Neuronal stem cell (in vitro differentiated cells): ENCODE measurements around the gene CLMN.

Experiments
- DNase-seq: peaks from one replicate; pipeline ENCODE4 v3.0.0-alpha.2; 2013; ENCODE audit warnings: low spot score
- H2AFZ ChIP-seq: one replicate; pipeline ENCODE4 v1.6.1; 2013; ENCODE audit warnings: mild to moderate bottlenecking, low read length, inconsistent platforms
- H2AK5ac ChIP-seq: 2 replicates; pipeline ENCODE4 v1.6.1; 2013; ENCODE audit warnings: low read depth, mild to moderate bottlenecking, inconsistent platforms, low read length, moderate library complexity, mixed read lengths
- H2BK120ac ChIP-seq: 2 replicates; pipeline ENCODE4 v1.6.1; 2013; ENCODE audit warnings: low read depth, mild to moderate bottlenecking, inconsistent platforms, low read length, moderate library complexity, mixed read lengths
- H2BK12ac ChIP-seq: one replicate; pipeline ENCODE4 v1.6.1; 2013; ENCODE audit warnings: low read length, inconsistent platforms
- H2BK15ac ChIP-seq: 2 replicates; pipeline ENCODE4 v1.6.1; 2013; ENCODE audit warnings: mild to moderate bottlenecking, low read length, inconsistent platforms, mixed read lengths
- H2BK5ac ChIP-seq: one replicate; pipeline ENCODE4 v1.6.1; 2013; ENCODE audit warnings: inconsistent platforms, mild to moderate bottlenecking, low read length, moderate library complexity
- H3K14ac ChIP-seq: one replicate; pipeline ENCODE4 v1.6.1; 2013; ENCODE audit warnings: low read length, inconsistent platforms
- H3K18ac ChIP-seq: 2 replicates; pipeline ENCODE4 v1.6.1; 2013; ENCODE audit warnings: low read length, inconsistent platforms
- H3K23ac ChIP-seq: 2 replicates; pipeline ENCODE4 v1.6.1; 2013; ENCODE audit warnings: low read depth, mild to moderate bottlenecking, mixed read lengths, low read length, inconsistent platforms; ENCODE audit not compliant: poor library complexity
- H3K27ac ChIP-seq: replicated peaks from 3 replicates; pipeline ENCODE4 v1.5.1; 2013; ENCODE audit warnings: low read length, inconsistent platforms
- H3K27me3 ChIP-seq, 3 experiments: 2 replicates each; pipeline ENCODE4 v1.6.1; 2013; ENCODE audit warnings: low read length in 3 of 3, mild to moderate bottlenecking in 2 of 3, inconsistent platforms in 1 of 3, low read depth in 1 of 3, mixed read lengths in 1 of 3, moderate library complexity in 1 of 3; ENCODE audit not compliant: control insufficient read depth in 3 of 3, insufficient read depth in 3 of 3
- H3K36me3 ChIP-seq, 2 donors: replicated peaks in 1 of 2; 2 replicates each; pipeline ENCODE4 v1.6.1; 2013; ENCODE audit warnings: low read length in 2 of 2; ENCODE audit not compliant: control insufficient read depth in 2 of 2, insufficient read depth in 2 of 2
- H3K4ac ChIP-seq: 2 replicates; pipeline ENCODE4 v1.6.1; 2013; ENCODE audit warnings: inconsistent platforms, mild to moderate bottlenecking, low read length, moderate library complexity
- H3K4me1 ChIP-seq, 2 donors: 1 replicate in 1 of 2; 2 replicates in 1 of 2; pipeline ENCODE4 v1.6.1; 2013; ENCODE audit warnings: low read length in 2 of 2, low read depth in 1 of 2; ENCODE audit not compliant: control insufficient read depth in 2 of 2, insufficient read depth in 1 of 2
- H3K4me2 ChIP-seq: one replicate; pipeline ENCODE4 v1.6.1; 2013; ENCODE audit warnings: mild to moderate bottlenecking, low read length, inconsistent platforms; ENCODE audit not compliant: insufficient read depth, poor library complexity, severe bottlenecking
- H3K4me3 ChIP-seq, 2 donors: 2 replicates each; pipeline ENCODE4 v1.5.1; 2013; ENCODE audit warnings: low read length in 2 of 2, mild to moderate bottlenecking in 2 of 2, inconsistent platforms in 1 of 2, moderate library complexity in 1 of 2
- H3K79me1 ChIP-seq: one replicate; pipeline ENCODE4 v1.6.1; 2013; ENCODE audit warnings: low read depth, mild to moderate bottlenecking, inconsistent platforms, low read length, moderate library complexity
- H3K9ac ChIP-seq: one replicate; pipeline ENCODE4 v1.6.1; 2013; ENCODE audit warnings: mild to moderate bottlenecking, low read depth, low read length, inconsistent platforms; ENCODE audit not compliant: poor library complexity
- H3K9me3 ChIP-seq, 2 donors: replicated peaks in 1 of 2; 2 replicates each; pipeline versions ENCODE3 to v1.6.1; 2013; ENCODE audit warnings: low read length in 2 of 2, mild to moderate bottlenecking in 2 of 2, inconsistent platforms in 1 of 2, low read depth in 1 of 2, mixed read lengths in 1 of 2, moderate library complexity in 1 of 2; ENCODE audit not compliant: control insufficient read depth in 2 of 2, insufficient read depth in 1 of 2
- H4K8ac ChIP-seq: one replicate; pipeline ENCODE4 v1.6.1; 2013; ENCODE audit warnings: low read depth, mild to moderate bottlenecking, inconsistent platforms, low read length, moderate library complexity
- H4K91ac ChIP-seq: one replicate; pipeline ENCODE4 v1.6.1; 2013; ENCODE audit warnings: low read length, low read depth, mild to moderate bottlenecking, inconsistent platforms; ENCODE audit not compliant: poor library complexity
- WGBS, 2 donors: extraction: QIAGEN DNeasy Blood & Tissue Kit; methylation state at CpG; one replicate each; pipeline ENCODE4 v1.1.7; 2013; ENCODE audit warnings: missing lambda C conversion rate in 2 of 2, mixed read lengths in 1 of 2; ENCODE audit not compliant: insufficient read length in 2 of 2, insufficient replicate concordance in 1 of 2; ENCODE audit errors: extremely low coverage in 2 of 2; 5-methylcytosine and 5-hydroxymethylcytosine counted together

The CLMN gene

GRCh38 chr14:95329941-95330340 lies 10.2 kb upstream of the CLMN start:
- DNase-seq: no peak

GRCh38 chr14:95328729-95329503 lies 9.2 kb upstream of the CLMN start:
- no peak overlapping the region for H3K27ac ChIP-seq
- peaks cover 6 to 12% of the 10 kb centered on the region in 2 donors for H3K9me3 ChIP-seq
- no peak overlapping the region for H3K23ac ChIP-seq
- H3K36me3 ChIP-seq: no peaks in the 10 kb centered on the region
- no peak overlapping the region for H3K4me2 ChIP-seq
- H2AK5ac ChIP-seq: no peak overlapping the region
- H3K79me1 ChIP-seq: no peaks in the 10 kb centered on the region
- no peak overlapping the region for H2BK15ac ChIP-seq
- H3K18ac ChIP-seq: no peak overlapping the region
- no peak overlapping the region for H2AFZ ChIP-seq
- no peak overlapping the region for H3K9ac ChIP-seq
- DNase-seq: no peak
- H2BK5ac ChIP-seq: no peak overlapping the region
- H4K8ac ChIP-seq: no peak overlapping the region
- H3K14ac ChIP-seq: no peak overlapping the region
- H3K4me1 ChIP-seq: peaks cover 0 to 4% of the 10 kb centered on the region in 2 donors
- no peak overlapping the region for H3K4ac ChIP-seq
- H4K91ac ChIP-seq: no peak overlapping the region
- H2BK120ac ChIP-seq: no peak overlapping the region
- peaks cover 0 to 6% (median 0%) of the 10 kb centered on the region in 3 experiments for H3K27me3 ChIP-seq
- no CpG with 5 or more reads among the region's 13 CpGs for WGBS, 2 donors
- H3K4me3 ChIP-seq: no peak overlapping the region
- no peak overlapping the region for H2BK12ac ChIP-seq

More at GRCh38 chr14:95329941-95330340, 10.2 kb upstream of the CLMN start:
- no peak overlapping the region for H3K4me2 ChIP-seq
- no peak overlapping the region for H2AK5ac ChIP-seq
- no peak overlapping the region for H4K8ac ChIP-seq
- peaks cover 6 to 12% of the 10 kb centered on the region in 2 donors for H3K9me3 ChIP-seq
- H3K9ac ChIP-seq: no peak overlapping the region
- H3K4me1 ChIP-seq: peaks cover 0 to 4% of the 10 kb centered on the region in 2 donors
- no peak overlapping the region for H3K14ac ChIP-seq
- no peak overlapping the region for H3K18ac ChIP-seq
- no peak overlapping the region for H3K4me3 ChIP-seq
- WGBS, 2 donors: no CpG with 5 or more reads among the region's 9 CpGs
- no peak overlapping the region for H2BK15ac ChIP-seq
- H3K27me3 ChIP-seq: peaks cover 0 to 6% (median 0%) of the 10 kb centered on the region in 3 experiments
- H2BK5ac ChIP-seq: no peak overlapping the region
- no peak overlapping the region for H4K91ac ChIP-seq
- no peak overlapping the region for H3K27ac ChIP-seq
- no peak overlapping the region for H3K4ac ChIP-seq
- no peak overlapping the region for H2BK120ac ChIP-seq
- no peaks in the 10 kb centered on the region for H3K36me3 ChIP-seq
- H2AFZ ChIP-seq: no peak overlapping the region
- H2BK12ac ChIP-seq: no peak overlapping the region
- no peaks in the 10 kb centered on the region for H3K79me1 ChIP-seq
- no peak overlapping the region for H3K23ac ChIP-seq

GRCh38 chr14:95327558-95328374 lies 8.1 kb upstream of the CLMN start:
- no peak overlapping the region for H2BK15ac ChIP-seq
- peak overlapping the region in 1 of 2 donors; percentile 9 for H3K4me3 ChIP-seq
- no peak overlapping the region for H3K27ac ChIP-seq
- no peak overlapping the region for H2AFZ ChIP-seq
- H3K9me3 ChIP-seq: peaks cover 6 to 12% of the 10 kb centered on the region in 2 donors
- H2AK5ac ChIP-seq: no peak overlapping the region
- no peak overlapping the region for H3K14ac ChIP-seq
- H3K4me2 ChIP-seq: no peak overlapping the region
- H2BK5ac ChIP-seq: no peak overlapping the region
- H3K79me1 ChIP-seq: no peaks in the 10 kb centered on the region
- no peak overlapping the region for H3K9ac ChIP-seq
- DNase-seq: no peak
- no peak overlapping the region for H2BK12ac ChIP-seq
- WGBS, 2 donors: no CpG with 5 or more reads among the region's 13 CpGs
- H3K27me3 ChIP-seq: peaks cover 0 to 14% (median 0%) of the 10 kb centered on the region in 3 experiments
- no peak overlapping the region for H4K8ac ChIP-seq
- H3K18ac ChIP-seq: peak overlapping the region; percentile 13
- no peak overlapping the region for H3K23ac ChIP-seq
- H3K4me1 ChIP-seq: peaks cover 0 to 4% of the 10 kb centered on the region in 2 donors
- no peaks in the 10 kb centered on the region for H3K36me3 ChIP-seq
- H2BK120ac ChIP-seq: no peak overlapping the region
- H3K4ac ChIP-seq: no peak overlapping the region
- H4K91ac ChIP-seq: no peak overlapping the region

- H3K9ac ChIP-seq: no peak overlapping the region
- no peak overlapping the region for H2BK15ac ChIP-seq
- peaks cover 0 to 4% of the 10 kb centered on the region in 2 donors for H3K4me1 ChIP-seq
- H4K91ac ChIP-seq: no peak overlapping the region
- H2BK12ac ChIP-seq: no peak overlapping the region
- H3K27ac ChIP-seq: no peak overlapping the region
- no peak overlapping the region for H2AFZ ChIP-seq
- H3K79me1 ChIP-seq: no peaks in the 10 kb centered on the region
- no peak overlapping the region for H3K14ac ChIP-seq
- H3K4me2 ChIP-seq: no peak overlapping the region
- peaks cover 6 to 12% of the 10 kb centered on the region in 2 donors for H3K9me3 ChIP-seq
- H2AK5ac ChIP-seq: no peak overlapping the region
- H3K23ac ChIP-seq: no peak overlapping the region
- DNase-seq: no peak
- H3K4me3 ChIP-seq: no peak overlapping the region
- peaks cover 0 to 21% (median 0%) of the 10 kb centered on the region in 3 experiments for H3K27me3 ChIP-seq
- H2BK120ac ChIP-seq: no peak overlapping the region
- no peak overlapping the region for H2BK5ac ChIP-seq
- WGBS, 2 donors: no CpG with 5 or more reads among the region's 3 CpGs
- no peak overlapping the region for H3K4ac ChIP-seq
- no peak overlapping the region for H4K8ac ChIP-seq
- H3K36me3 ChIP-seq: no peaks in the 10 kb centered on the region
- no peak overlapping the region for H3K18ac ChIP-seq
These were observed 7.3 kb upstream of the CLMN start for GRCh38 chr14:95326987-95327386.
